Measurements from ENCODE around the gene FBXL5.

The FBXL5 gene

DNA sequence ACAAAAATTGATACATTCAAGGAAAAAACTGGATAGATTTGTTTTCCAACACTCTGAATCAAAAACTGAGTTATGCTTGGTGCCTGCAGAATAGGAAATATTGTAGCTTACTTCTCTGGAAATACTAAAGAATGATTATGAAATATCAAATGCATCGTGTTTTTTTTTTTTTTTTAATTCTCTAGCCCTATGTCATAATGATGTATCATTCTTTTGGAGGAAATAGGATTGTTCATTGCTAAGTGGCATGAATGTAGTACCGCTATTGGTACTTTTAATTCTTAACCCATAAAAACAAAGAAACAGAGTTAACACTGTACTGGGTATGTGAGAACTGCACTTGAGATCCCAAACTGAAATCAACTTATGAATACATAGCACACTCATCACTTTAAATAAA lies 18.9 kb upstream of the FBXL5 start:
- ChIA-PET CTCF (interaction anchor here (1.4 to 2.3 kb wide), 4 partner anchors 12 to 20 kb away, joined by 3 to 9 read pairs (median 5); no protein-coding TSS in a partner anchor), POLR2A (no interaction called here)
- TF ChIP-seq, protein P1, sequence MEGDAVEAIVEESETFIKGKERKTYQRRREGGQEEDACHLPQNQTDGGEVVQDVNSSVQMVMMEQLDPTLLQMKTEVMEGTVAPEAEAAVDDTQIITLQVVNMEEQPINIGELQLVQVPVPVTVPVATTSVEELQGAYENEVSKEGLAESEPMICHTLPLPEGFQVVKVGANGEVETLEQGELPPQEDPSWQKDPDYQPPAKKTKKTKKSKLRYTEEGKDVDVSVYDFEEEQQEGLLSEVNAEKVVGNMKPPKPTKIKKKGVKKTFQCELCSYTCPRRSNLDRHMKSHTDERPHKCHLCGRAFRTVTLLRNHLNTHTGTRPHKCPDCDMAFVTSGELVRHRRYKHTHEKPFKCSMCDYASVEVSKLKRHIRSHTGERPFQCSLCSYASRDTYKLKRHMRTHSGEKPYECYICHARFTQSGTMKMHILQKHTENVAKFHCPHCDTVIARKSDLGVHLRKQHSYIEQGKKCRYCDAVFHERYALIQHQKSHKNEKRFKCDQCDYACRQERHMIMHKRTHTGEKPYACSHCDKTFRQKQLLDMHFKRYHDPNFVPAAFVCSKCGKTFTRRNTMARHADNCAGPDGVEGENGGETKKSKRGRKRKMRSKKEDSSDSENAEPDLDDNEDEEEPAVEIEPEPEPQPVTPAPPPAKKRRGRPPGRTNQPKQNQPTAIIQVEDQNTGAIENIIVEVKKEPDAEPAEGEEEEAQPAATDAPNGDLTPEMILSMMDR (IDR thresholded peaks at IDR 0.05; ENCODE audit: control extremely low read depth, extremely low read depth, low read depth, missing control alignments) = no peak
- no peak for DNase-seq (ENCODE audit: extremely low spot score)

DNA sequence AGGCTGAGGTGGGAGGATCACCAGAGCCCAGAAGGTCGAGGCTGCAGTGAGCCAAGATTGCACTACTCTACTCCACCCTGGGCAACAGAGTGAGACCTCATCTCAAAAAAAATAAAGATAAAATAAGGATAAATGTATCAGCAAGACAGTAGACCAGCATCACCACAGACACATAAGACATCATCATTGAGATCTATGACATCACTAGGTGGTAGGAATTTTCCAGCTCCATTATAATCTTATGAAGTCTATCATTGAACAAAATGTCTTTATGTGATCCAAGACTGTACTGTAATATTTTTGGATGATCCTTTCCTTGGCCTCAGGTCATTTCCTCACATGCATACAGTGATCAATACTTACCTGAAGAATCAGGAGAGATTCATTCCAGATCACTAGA lies 18.2 kb upstream of the FBXL5 start:
- ChIA-PET CTCF (interaction anchor here (1.0 to 2.3 kb wide), 4 partner anchors 10 to 19 kb away, joined by 3 to 9 read pairs (median 5); no protein-coding TSS in a partner anchor), POLR2A (interaction anchor here (1.4 kb wide), 1 partner anchor 8 kb away, joined by 3 read pairs; the partner anchor contains the start of gene FAM200B)
- TF ChIP-seq, protein P1 (IDR thresholded peaks at IDR 0.05; ENCODE audit: control extremely low read depth, extremely low read depth, low read depth, missing control alignments) = no peak
- no peak for DNase-seq (ENCODE audit: extremely low spot score)

- ChIA-PET POLR2A (interaction anchor here (1.4 kb wide), 1 partner anchor 9 kb away, joined by 3 read pairs; the partner anchor contains the start of gene FAM200B), CTCF (interaction anchor here (1.0 to 2.3 kb wide), 5 partner anchors 9 to 15 kb away, joined by 3 to 7 read pairs (median 6); no protein-coding TSS in a partner anchor)
- TF ChIP-seq, protein P1 (IDR thresholded peaks at IDR 0.05; ENCODE audit: control extremely low read depth, extremely low read depth, low read depth, missing control alignments) = no peak
- DNase-seq (ENCODE audit: extremely low spot score) = no peak
These were observed 16.9 kb upstream of the FBXL5 start for GRCh38 chr4:15672101-15672500.

DNA sequence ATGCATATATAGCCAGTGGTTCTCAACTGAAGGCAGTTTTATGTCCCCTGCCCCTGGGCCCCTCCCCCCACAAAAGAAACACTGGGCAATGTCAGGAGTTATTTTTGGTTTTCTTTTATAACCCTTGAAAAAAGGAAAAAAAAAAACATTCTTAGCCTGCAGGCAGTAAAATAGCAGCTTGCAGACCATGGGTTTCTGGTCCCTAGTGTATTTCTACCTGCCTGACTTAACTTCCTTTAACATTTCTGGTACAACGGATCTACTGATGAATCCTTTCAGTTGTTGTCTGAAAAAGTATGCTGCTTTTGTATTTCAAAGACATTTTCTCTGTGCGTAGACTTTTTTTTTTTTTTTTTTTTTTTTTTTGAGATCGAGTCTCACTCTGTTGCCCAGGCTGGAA lies 15.4 kb upstream of the FBXL5 start:
- TF ChIP-seq, protein P1 (IDR thresholded peaks at IDR 0.05; ENCODE audit: control extremely low read depth, extremely low read depth, low read depth, missing control alignments) = no peak
- DNase-seq (ENCODE audit: extremely low spot score) = no peak
- POLR2A ChIA-PET = no interaction called here
- CTCF ChIA-PET = interaction anchor here (0.9 to 1.6 kb wide), 5 partner anchors 8 to 19 kb away, joined by 3 to 6 read pairs (median 3); no protein-coding TSS in a partner anchor

DNA sequence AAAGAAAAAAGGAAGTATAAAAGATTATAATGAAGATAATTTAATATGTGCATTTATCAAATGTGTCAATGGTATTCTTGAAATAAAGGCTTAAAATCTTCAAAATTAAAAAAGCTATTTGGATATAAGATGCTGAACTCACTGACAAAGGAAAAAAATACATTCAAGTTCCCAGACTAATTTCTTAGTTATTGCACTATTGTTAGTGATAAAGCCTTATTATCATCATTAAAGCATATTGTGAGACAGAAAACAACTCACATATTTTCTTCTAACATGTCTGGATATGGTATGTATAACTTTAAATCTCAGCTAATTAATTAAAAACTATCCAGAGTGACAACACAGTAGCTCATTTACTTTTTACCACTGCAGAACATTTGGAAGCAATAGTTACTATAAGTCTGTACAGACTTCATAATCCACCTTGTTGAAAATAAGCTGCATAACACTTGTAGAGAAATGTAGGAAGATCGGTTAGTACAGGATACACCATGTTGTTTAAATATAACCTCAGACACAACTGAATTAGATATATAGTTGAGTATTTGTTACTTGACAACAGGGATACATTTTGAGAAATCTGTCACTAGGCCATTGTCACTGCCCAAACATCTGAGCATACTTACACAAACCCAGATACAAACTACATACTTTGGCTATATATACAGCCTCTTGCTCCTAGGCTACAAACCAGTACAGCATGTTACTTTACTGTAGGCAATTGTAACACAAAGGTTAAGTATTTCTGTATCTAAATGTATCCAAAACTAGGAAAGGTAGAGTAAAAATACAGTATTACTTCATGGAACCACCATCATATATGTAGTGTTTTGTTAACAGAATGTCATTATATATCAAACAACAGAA lies 13.6 kb upstream of the FBXL5 start:
- no peak for DNase-seq (ENCODE audit: extremely low spot score)
- POLR2A ChIA-PET = no interaction called here
- CTCF ChIA-PET = interaction anchor here (0.9 kb wide), 1 partner anchor 14 kb away, joined by 4 read pairs; the partner anchor contains the start of gene FBXL5
- TF ChIP-seq, protein P1 (IDR thresholded peaks at IDR 0.05; ENCODE audit: control extremely low read depth, extremely low read depth, low read depth, missing control alignments) = no peak

DNA sequence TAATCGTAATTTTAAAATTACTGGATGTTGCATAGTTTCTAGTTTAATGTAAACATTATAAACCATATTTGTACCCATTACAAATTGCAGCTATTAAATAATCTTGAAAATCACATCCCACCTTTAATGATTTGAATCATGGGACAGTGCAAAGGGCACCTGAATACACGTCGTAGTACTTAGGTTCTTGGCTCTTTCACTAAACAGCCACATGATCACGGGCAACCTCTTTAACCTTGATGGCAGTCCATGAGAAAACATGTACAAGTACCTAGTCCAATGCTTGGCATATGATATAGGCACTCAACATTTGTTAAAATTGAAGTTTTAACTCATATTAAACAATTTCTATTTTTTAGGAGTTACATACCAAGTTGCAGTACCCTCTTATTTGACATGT lies 11.8 kb upstream of the FBXL5 start:
- ChIA-PET POLR2A (no interaction called here), CTCF (no interaction called here)
- no peak for DNase-seq (ENCODE audit: extremely low spot score)
- TF ChIP-seq, protein P1 (IDR thresholded peaks at IDR 0.05; ENCODE audit: control extremely low read depth, extremely low read depth, low read depth, missing control alignments) = no peak

All from GM10248 (cell line).